Gastrocnemius medialis (tissue), 4 donors: Measurements from ENCODE around the gene ZNF649. TPM values are rescaled to one million over a fixed set of nuclear protein-coding genes. Genes with fewer than 3 reads are reported as not detected.

Source experiments
- ATAC-seq, 2 donors: fragments of 150-250 bp; one replicate each; pipeline ENCODE4 v1.9.1; 2016
- DNase-seq, 2 donors: peaks; one replicate each; pipeline ENCODE4 v3.0.0-alpha.2; 2019
- H3K27ac ChIP-seq, 4 donors: fragments of 200-600 bp; sonication (generic); 1 replicate in 1 of 4; 2 replicates in 3 of 4; pipeline ENCODE4 v1.5.1; 2016 to 2018; ENCODE audit warnings: mild to moderate bottlenecking in 2 of 4, moderate library complexity in 1 of 4
- H3K27me3 ChIP-seq, 3 donors: fragments of 200-600 bp; sonication (generic) in 2 of 3; 1 replicate in 1 of 3; 2 replicates in 2 of 3; pipeline versions ENCODE4 v1.5.1 to v1.6.0; 2016 to 2019; ENCODE audit warnings: mild to moderate bottlenecking in 1 of 3, moderate library complexity in 1 of 3
- H3K36me3 ChIP-seq, 2 donors: fragments of 200-600 bp; sonication (generic) in 1 of 2; one replicate each; pipeline ENCODE4 v1.5.1; 2017 to 2018
- H3K4me1 ChIP-seq, 2 donors: fragments of 200-600 bp; sonication (generic) in 1 of 2; one replicate each; pipeline ENCODE4 v1.5.1; 2016 to 2017; ENCODE audit warnings: mild to moderate bottlenecking in 2 of 2
- H3K4me3 ChIP-seq, 4 donors: fragments of 200-600 bp; sonication (generic) in 3 of 4; 1 replicate in 1 of 4; 2 replicates in 3 of 4; pipeline ENCODE4 v1.5.1; 2016 to 2019; ENCODE audit warnings: mild to moderate bottlenecking in 2 of 4
- H3K9me3 ChIP-seq, 3 donors: fragments of 200-600 bp; sonication (generic) in 2 of 3; 1 replicate in 1 of 3; 2 replicates in 2 of 3; pipeline ENCODE4 v1.5.1; 2016 to 2019
- POLR2A ChIP-seq, 2 donors: fragments of 450-650 bp; IDR thresholded peaks; one replicate each; pipeline ENCODE4 v1.6.1; 2017; ENCODE audit warnings: antibody characterized with exemption in 2 of 2, mild to moderate bottlenecking in 2 of 2, moderate library complexity in 2 of 2
- in situ Hi-C, 4 donors: fragments of 200-750 bp; cut with MboI; loops; one replicate each; pipeline versions ENCODE4 v1.15.0 to v1.8.0; 2017; ENCODE audit warnings: low sequenced_read_pairs in 4 of 4
- intact Hi-C: fragments of 100-400 bp; cut with DNase I; formaldehyde crosslinking; loops from one replicate; pipeline ENCODE4 v1.15.1; 2023; ENCODE audit warnings: low total_unique reads
- total RNA-seq, 4 donors: library from RNA; depleted of rRNA; stranded (reverse); fragments of >200 nt; gene quantifications; one replicate each; pipeline versions ENCODE4 v1.1.0 to v1.2.3, GENCODE V29; 2016
- TF ChIP-seq, protein P1 (sequence below), 5 experiments: fragments of 450-650 bp in 3 of 5; fragments of 200-600 bp in 2 of 5; sonication (generic) in 2 of 5; IDR thresholded peaks in 4 of 5; conservative IDR thresholded peaks in 1 of 5; 1 replicate in 4 of 5; 2 replicates in 1 of 5; pipeline ENCODE4 v1.5.1; 2016 to 2019; ENCODE audit warnings: antibody characterized with exemption in 5 of 5, mild to moderate bottlenecking in 3 of 5, moderate library complexity in 3 of 5

ZNF649 gene
- total RNA-seq, 4 donors from 2014 or later = 2.6 to 4.7 (median 4.1) TPM

DNA sequence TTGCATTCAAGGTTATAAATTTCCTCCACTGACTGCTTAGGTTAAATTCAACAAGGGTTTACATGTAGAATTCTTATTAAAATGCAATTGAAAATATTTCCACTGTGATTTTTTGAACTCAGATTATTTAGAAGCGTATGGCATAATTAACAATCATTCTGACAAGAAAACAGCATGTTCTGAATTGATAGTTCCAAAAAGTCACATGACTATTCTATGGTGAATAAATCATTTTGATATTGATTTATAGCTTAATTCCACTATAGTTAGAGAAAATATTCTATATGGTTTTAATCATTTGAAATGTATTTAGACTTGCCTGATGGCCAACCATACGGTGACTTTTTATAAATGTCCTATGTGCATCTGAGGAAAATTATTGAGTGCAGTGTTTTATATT is 20.1 kb downstream of the ZNF649 start:
- no peak for ATAC-seq
- DNase-seq = no peak
- Histone ChIP-seq H3K27ac (no peak overlapping the region), H3K4me3 (no peak overlapping the region), H3K9me3 (peaks cover 2 to 16% (median 5%) of the 10 kb centered on the region in 3 donors), H3K27me3 (no peaks in the 10 kb centered on the region), H3K36me3 (peaks cover 9 to 34% of the 10 kb centered on the region in 2 donors), H3K4me1 (peaks cover 4 to 9% of the 10 kb centered on the region in 2 donors)
- intact Hi-C loops (no loop called here), in situ Hi-C loops (no loop called here)
- TF ChIP-seq, protein P1, sequence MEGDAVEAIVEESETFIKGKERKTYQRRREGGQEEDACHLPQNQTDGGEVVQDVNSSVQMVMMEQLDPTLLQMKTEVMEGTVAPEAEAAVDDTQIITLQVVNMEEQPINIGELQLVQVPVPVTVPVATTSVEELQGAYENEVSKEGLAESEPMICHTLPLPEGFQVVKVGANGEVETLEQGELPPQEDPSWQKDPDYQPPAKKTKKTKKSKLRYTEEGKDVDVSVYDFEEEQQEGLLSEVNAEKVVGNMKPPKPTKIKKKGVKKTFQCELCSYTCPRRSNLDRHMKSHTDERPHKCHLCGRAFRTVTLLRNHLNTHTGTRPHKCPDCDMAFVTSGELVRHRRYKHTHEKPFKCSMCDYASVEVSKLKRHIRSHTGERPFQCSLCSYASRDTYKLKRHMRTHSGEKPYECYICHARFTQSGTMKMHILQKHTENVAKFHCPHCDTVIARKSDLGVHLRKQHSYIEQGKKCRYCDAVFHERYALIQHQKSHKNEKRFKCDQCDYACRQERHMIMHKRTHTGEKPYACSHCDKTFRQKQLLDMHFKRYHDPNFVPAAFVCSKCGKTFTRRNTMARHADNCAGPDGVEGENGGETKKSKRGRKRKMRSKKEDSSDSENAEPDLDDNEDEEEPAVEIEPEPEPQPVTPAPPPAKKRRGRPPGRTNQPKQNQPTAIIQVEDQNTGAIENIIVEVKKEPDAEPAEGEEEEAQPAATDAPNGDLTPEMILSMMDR (IDR thresholded peaks at IDR 0.05 in 4 of 5, conservative IDR thresholded peaks at IDR 0.05 in 1 of 5) = no peak
- TF ChIP-seq POLR2A (IDR thresholded peaks at IDR 0.05) = no peak

DNA sequence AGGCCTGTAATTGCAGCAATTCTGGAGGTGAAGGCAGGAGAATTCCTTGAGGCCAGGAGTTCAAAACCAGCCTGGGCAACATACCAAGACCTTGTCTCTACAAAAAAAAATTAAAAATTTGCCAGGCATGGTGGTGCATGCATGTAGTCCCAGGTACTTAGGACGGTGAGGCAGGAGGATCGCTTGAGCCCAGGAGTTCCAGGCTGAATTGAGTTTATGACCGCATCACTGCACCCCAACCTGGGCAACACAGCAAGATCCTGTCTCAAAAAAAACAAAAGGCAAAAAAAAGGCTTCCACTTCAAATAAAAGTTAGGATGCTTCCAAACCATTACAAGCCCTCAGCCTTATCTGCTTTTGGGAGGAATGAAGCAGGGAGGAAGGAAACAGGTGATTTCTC is 22.3 kb downstream of the ZNF649 start:
- Histone ChIP-seq H3K27me3 (no peaks in the 10 kb centered on the region), H3K27ac (no peak overlapping the region), H3K4me1 (peaks cover 4 to 9% of the 10 kb centered on the region in 2 donors), H3K9me3 (peaks cover 0 to 12% (median 6%) of the 10 kb centered on the region in 3 donors), H3K4me3 (no peak overlapping the region), H3K36me3 (peaks cover 14 to 48% of the 10 kb centered on the region in 2 donors)
- DNase-seq = no peak
- no peak for ATAC-seq
- in situ Hi-C loops (no loop called here), intact Hi-C loops (no loop called here)
- TF ChIP-seq, protein P1 (IDR thresholded peaks at IDR 0.05 in 4 of 5, conservative IDR thresholded peaks at IDR 0.05 in 1 of 5) = no peak
- TF ChIP-seq POLR2A (IDR thresholded peaks at IDR 0.05) = no peak

DNA sequence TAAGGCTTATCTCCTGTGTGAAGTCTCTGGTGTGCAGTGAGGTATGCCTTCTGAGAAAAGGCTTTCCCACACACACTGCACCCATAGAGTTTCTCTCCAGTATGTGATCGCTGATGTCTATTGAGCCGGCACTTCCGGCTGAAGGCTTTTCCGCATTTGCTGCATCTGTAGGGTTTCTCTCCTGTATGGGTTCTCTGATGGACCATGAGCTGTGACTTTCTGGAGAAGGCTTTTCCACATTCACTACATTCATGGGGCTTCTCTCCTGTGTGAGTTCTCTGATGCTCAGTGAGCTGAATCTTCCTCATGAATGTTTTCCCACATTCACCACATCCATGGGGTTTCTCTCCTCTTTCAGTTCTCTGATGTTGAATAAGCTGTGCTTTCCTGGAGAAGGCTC is 31.7 kb downstream of the ZNF649 start:
- H3K36me3 ChIP-seq = peaks cover 16 to 80% of the 10 kb centered on the region in 2 donors
- H3K27me3 ChIP-seq = no peaks in the 10 kb centered on the region
- in situ Hi-C loops (no loop called here), intact Hi-C loops (no loop called here)
- H3K4me3 ChIP-seq = peak overlapping the region in 1 of 4 donors; percentile 14
- H3K9me3 ChIP-seq = peaks cover 2 to 52% (median 18%) of the 10 kb centered on the region in 3 donors
- no peak for TF ChIP-seq POLR2A (IDR thresholded peaks at IDR 0.05)
- TF ChIP-seq, protein P1 (IDR thresholded peaks at IDR 0.05 in 4 of 5, conservative IDR thresholded peaks at IDR 0.05 in 1 of 5) = no peak
- no peak for ATAC-seq
- no peaks in the 10 kb centered on the region for H3K4me1 ChIP-seq
- no peak overlapping the region for H3K27ac ChIP-seq
- no peak for DNase-seq

DNA sequence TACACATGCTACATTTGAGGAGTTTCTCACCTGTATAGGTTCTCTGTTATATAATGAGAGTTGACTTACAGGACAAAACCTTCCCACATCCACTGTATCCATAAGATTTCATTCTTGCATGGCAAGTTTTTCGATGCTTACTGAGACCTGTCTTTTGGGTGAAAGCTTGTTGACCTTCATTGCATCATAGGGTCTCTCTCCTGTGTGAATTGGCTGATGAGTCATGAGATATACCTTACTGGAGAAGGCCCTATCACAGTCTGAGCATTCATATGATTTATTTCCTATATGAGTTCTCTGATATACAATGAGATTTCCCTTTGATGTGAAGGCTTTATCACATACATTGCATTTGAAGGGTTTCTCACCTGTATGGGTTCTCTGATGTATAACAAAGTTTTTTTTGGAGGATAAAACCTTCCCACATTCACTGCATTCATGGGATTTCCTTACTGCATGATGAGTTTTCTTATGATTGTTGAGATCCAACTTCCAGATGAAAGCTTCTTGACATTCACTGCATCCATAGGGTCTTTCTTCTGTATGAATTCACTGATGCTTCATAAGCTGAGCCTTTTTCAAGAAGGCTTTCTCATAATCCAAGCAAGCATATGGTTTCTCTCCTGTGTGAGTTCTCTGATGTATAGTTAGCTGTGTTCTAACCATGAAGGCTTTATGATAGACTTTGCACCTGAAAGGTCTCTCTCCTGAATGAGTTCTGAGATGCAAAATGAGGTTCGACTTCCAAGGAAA is 42.8 kb downstream of the ZNF649 start:
- peaks cover 7 to 58% (median 45%) of the 10 kb centered on the region in 3 donors for H3K9me3 ChIP-seq
- DNase-seq (no peak), ATAC-seq (no peak)
- no peaks in the 10 kb centered on the region for H3K27me3 ChIP-seq
- H3K4me3 ChIP-seq = peak overlapping the region in 1 of 4 donors; percentile 16
- H3K27ac ChIP-seq = no peak overlapping the region
- intact Hi-C loops = no loop called here
- in situ Hi-C loops = no loop called here
- H3K36me3 ChIP-seq = peaks cover 4 to 59% of the 10 kb centered on the region in 2 donors
- no peak for TF ChIP-seq POLR2A (IDR thresholded peaks at IDR 0.05)
- TF ChIP-seq, protein P1 (IDR thresholded peaks at IDR 0.05 in 4 of 5, conservative IDR thresholded peaks at IDR 0.05 in 1 of 5) = no peak
- no peaks in the 10 kb centered on the region for H3K4me1 ChIP-seq

Other genes starting within 250 kb of the ZNF649 start
- under 1 TPM in 3 of 4 donors, not detected in 1; 0.64 to 0.94 (median 0.71) TPM for gene SPACA6, start 211.7 kb downstream of the ZNF649 start, total RNA-seq
- under 1 TPM in 1 of 4 donors, not detected in 3; 0.18 TPM for gene HAS1, start 181.0 kb downstream of the ZNF649 start, total RNA-seq
- 1 to 10 TPM in 3 of 4 donors, not detected in 1; 3.0 to 6.1 (median 6.0) TPM for gene FPR1, start 153.1 kb downstream of the ZNF649 start, total RNA-seq
- under 1 TPM in 2 of 4 donors, not detected in 2; 0.26 to 1.00 TPM for gene FPR2, start 143.8 kb downstream of the ZNF649 start, total RNA-seq
- 1 to 10 TPM in 3 of 4 donors, under 1 TPM in 1; 0.66 to 2.2 (median 1.4) TPM for gene FPR3, start 109.9 kb downstream of the ZNF649 start, total RNA-seq
- 1 to 10 TPM; 2.0 to 8.4 (median 4.5) TPM for gene ZNF577, start 17.1 kb downstream of the ZNF649 start, total RNA-seq
- 1 to 10 TPM; 1.3 to 9.4 (median 3.8) TPM for gene ZNF613, start 22.5 kb upstream of the ZNF649 start, total RNA-seq
- 1 to 10 TPM; 1.7 to 6.0 (median 5.0) TPM for gene ZNF350, start 81.8 kb upstream of the ZNF649 start, total RNA-seq
- 1 to 10 TPM; 5.6 to 8.9 (median 7.4) TPM for gene ZNF615, start 103.2 kb upstream of the ZNF649 start, total RNA-seq
- gene ZNF614, start 123.4 kb upstream of the ZNF649 start, total RNA-seq = 1 to 10 TPM; 3.9 to 4.6 (median 3.9) TPM
- gene ZNF432, start 143.8 kb upstream of the ZNF649 start, total RNA-seq = 1 to 10 TPM; 2.1 to 9.5 (median 4.4) TPM
- 1 to 10 TPM; 2.1 to 3.1 (median 2.3) TPM for gene ZNF841, start 190.7 kb upstream of the ZNF649 start, total RNA-seq
- gene ZNF616, start 234.9 kb upstream of the ZNF649 start, total RNA-seq = 1 to 10 TPM; 1.1 to 5.3 (median 2.4) TPM